Measurements from ENCODE around the gene DNAJB5.

GRCh38 chr9:35002623-35003022 lies 13.1 kb downstream of the DNAJB5 start:
- TF ChIP-seq, protein P1, sequence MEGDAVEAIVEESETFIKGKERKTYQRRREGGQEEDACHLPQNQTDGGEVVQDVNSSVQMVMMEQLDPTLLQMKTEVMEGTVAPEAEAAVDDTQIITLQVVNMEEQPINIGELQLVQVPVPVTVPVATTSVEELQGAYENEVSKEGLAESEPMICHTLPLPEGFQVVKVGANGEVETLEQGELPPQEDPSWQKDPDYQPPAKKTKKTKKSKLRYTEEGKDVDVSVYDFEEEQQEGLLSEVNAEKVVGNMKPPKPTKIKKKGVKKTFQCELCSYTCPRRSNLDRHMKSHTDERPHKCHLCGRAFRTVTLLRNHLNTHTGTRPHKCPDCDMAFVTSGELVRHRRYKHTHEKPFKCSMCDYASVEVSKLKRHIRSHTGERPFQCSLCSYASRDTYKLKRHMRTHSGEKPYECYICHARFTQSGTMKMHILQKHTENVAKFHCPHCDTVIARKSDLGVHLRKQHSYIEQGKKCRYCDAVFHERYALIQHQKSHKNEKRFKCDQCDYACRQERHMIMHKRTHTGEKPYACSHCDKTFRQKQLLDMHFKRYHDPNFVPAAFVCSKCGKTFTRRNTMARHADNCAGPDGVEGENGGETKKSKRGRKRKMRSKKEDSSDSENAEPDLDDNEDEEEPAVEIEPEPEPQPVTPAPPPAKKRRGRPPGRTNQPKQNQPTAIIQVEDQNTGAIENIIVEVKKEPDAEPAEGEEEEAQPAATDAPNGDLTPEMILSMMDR (IDR thresholded peaks at IDR 0.05): no peak
- no peak for TF ChIP-seq POLR2A (IDR thresholded peaks at IDR 0.05)

All from lower leg skin (tissue), 3 donors.